Right renal pelvis (tissue), 4 donors: ENCODE data around the gene GOSR1. TPM values are rescaled to one million over a fixed set of nuclear protein-coding genes. Genes with fewer than 3 reads are reported as not detected.
"Not testable (repeated sequence)": the region's sequence is repeated elsewhere in the genome, so short reads cannot be mapped to it uniquely, and the experiment has no call there.

Experiments
- DNase-seq, 4 donors: peaks; one replicate each; pipeline ENCODE4 v3.0.0-alpha.2; 2013; ENCODE audit warnings: low read depth in 4 of 4, low spot score in 3 of 4, missing footprints in 1 of 4
- polyA plus RNA-seq, 4 donors: library from polyadenylated mRNA; unstranded; fragments of 120-200 nt; gene quantifications; one replicate each; pipeline ENCODE4 v1.2.1, GENCODE V29; 2013; ENCODE audit not compliant: insufficient read length in 4 of 4

GOSR1 gene
- polyA plus RNA-seq, 4 donors, result 48.0 to 56.0 (median 54.2) TPM

DNA sequence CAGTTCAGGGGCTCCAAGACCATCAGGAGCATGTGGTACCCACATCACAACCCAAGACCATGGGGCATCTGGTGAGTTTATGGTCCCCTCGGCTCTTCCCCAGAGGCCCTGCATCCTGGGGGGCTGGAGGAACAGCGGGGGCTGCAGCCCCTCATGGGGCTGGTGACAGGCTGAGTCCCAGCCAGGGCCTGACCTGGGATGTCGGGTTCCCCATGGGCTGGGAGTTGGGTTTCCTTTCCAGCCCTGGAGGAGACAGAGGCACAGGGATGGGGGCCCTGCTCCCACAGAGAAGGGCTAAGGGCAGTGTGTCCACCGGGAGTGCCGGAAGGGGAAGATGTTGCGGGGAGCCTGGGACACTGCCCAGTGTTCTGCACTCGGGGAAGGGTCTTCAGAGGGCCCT lies 82.4 kb downstream of the GOSR1 start:
- DNase-seq, result no peak

DNA sequence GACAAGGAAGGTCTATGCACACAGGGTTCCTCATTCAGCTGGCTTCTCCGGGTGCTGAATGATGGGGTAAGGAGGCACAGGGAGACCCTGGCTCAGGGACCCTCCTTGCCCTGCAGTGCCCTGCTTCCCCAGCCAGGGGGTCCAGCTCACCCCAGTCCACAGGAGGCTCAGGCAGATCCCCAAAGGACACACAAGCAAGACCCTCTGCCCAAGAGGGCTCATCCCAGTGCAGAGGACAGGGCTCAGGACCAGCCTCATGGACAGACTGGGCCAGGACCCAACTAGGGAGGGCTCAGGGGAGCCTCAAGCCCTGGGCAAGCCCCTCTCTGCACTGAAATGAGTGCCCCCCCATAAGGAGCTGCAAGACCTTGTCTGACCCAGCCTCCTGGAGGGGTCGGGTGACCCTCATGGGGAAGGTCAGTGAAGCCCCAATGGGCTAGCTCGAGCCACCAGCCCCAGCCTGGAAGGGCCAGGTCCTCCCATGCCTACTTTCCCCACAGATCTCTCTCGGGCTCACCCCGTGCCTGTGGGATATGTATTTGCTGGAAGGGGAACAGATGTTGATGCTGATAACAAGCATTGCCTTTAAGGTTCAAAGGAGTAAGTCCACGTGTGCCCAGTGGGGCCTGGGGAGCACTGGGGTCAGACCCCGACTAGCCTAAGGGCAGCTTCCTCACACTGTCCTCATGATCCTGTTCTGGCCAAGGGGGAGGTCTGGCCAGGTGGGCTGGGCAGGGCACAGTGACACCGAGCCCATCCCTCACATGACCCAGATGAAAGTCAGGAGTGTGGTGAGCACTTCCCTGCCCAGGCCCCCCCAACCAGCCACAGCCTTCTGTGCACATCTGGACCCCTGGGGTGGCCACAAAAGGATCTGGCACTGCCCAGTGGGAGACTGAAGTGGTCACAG lies 83.2 kb downstream of the GOSR1 start:
- not testable (repeated sequence) for DNase-seq

DNA sequence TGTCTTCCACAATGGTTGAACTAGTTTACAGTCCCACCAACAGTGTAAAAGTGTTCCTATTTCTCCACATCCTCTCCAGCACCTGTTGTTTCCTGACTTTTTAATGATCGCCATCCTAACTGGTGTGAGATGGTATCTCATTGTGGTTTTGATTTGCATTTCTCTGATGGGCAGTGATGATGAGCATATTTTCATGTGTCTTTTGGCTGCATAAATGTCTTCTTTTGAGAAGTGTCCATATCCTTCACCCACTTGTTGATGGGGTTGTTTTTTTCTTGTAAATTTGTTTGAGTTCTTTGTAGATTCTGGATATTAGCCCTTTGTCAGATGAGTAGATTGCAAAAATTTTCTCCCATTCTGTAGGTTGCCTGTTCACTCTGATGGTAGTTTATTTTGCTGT lies 84.6 kb downstream of the GOSR1 start:
- DNase-seq, result not testable (repeated sequence)

DNA sequence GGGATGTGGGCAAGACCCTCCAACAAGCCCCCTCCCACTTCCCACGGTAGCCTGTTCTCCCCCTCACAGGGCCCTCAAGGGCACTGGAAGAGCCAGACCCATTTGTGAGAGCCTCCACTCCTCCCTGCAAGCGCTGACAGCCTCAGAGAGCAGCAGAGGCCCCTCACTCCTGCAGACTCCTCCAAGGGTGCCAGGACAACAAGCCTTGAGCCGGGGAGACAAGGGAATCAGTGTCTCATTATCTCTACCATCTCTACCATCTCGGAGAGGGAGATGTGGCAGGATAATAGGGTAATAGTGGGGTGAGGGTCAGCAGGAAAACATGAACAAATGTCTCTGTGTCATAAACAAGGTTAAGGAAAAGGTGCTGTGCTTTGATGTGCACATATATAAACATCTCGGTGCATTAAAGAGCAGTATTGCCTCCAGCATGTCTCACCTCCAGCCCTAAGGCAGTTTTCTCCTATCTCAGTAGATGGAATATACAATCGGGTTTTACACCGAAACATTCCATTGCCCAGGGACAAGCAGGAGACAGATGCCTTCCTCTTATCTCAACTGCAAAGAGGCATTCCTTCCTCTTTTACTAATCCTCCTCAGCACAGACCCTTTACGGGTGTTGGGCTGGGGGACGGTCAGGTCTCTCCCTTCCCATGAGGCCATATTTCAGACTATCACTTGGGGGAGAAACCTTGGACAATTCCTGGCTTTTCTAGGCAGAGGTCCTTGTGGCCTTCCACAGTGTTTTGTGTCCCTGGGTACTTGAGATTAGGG lies 86.1 kb downstream of the GOSR1 start:
- DNase-seq, result not testable (repeated sequence)

DNA sequence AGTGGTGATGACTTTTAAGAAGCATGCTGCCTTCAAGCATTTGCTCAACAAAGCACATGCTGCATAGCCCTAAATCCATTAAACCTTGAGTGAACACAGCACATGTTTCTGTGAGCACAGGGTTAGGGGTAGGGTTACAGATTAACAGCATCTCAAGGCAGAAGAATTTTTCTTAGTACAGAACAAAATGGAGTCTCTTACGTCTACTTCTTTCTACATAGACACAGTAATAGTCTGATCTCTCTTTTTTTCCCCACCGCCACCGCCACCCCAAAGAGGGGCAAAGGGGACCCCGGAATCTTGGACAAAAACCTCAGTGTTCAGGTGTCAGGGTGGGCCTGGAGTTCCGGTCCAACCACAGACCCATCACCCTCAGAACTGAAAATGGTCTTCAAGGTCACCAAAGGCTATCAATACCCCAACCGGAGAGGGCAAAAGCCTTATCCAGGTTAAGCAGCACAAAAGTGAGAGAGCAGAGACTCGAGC lies 86.7 kb downstream of the GOSR1 start:
- DNase-seq, result not testable (repeated sequence)

DNA sequence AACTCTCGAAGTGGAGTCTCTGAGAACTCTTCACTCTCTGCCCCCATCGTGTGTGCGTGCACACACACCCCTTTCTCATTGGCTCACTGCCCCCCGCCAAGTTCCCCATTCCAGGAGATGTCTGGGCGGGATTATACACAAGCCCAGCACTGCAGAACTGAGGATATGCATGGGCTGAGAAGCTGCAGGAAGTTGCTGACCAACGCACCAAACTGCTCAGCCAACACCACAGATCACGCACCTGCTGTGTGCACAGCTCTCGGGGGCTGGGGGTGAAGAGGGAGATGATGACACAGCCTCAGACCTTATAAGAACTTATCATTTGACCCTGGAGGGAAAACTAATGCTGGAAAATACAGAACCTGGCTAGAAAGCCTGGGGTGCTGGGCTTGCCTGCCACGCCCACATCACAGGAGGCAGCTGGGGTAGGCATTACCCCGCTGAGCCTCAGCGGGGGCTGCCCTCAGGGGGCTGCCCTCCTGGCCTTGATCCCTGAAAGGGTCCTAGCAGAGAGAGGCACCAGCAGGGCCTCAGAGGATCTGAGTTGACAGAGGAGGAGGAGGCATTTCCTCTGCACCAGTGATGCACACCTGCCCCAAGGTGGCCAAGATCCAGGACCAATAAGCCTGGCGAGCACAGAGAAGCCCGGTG lies 87.3 kb downstream of the GOSR1 start:
- DNase-seq, result not testable (repeated sequence)

DNA sequence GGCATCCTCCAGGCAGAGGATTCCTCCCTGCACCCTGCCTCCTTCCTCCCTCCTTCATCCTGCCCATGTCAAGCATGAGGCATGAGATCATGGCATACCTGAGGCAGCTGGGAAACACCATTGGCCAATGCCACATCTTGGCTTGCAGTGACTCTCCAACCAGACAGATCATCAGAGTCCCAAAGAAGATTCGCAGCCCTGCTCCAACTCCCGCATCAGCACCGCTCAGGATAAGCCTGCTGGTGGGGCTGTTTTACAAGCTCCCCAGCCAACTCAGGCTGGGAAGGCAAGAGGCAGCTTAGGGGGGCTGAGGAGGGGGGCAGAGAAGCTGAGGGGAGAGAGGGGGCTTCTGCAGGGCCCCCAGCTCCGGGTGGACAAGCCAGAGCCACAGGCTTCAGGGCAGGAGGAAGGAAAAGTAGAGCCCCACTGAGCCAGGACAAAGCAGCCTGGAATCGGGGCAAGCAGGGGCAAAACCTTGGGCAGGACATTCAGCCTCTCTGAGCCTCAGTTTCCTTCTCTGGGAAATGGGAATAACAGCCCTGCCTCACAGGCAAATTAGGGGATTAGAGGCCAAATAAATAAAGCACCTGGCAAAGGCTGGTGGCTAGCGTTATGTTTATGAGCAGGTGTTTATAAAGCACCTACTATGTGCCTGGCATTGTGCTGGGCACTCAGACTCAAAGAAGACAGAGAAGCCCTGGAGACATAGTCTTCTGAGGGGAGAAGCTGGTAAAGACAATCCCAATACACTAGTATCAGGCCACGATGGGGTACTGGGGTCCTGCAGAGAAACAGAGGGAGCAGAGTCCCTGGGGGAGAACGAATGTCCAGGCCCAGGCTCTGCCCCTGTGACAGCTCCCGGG lies 88.1 kb downstream of the GOSR1 start:
- DNase-seq, result no peak

DNA sequence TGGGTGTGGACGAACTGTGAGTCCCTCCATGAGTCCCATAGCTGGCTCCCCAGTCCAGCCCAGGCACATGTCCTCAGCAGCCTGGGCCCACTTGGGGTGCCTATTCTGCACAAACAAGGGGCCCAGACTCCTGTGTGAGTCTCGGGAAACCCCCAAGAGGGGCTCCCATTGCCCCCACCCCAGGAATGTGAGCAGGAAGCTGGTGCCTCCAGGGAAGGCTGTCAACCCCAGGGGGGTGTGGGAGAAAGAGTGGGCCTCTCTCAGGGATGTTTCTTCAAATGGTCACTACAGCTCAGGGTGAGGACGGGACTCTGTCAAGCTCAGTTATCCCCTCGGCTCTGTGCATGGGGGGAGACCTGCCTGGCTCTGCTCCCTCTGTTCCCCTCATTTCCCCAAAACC lies 88.9 kb downstream of the GOSR1 start:
- DNase-seq, result peak in 1 of 4 donors; percentile 3

DNA sequence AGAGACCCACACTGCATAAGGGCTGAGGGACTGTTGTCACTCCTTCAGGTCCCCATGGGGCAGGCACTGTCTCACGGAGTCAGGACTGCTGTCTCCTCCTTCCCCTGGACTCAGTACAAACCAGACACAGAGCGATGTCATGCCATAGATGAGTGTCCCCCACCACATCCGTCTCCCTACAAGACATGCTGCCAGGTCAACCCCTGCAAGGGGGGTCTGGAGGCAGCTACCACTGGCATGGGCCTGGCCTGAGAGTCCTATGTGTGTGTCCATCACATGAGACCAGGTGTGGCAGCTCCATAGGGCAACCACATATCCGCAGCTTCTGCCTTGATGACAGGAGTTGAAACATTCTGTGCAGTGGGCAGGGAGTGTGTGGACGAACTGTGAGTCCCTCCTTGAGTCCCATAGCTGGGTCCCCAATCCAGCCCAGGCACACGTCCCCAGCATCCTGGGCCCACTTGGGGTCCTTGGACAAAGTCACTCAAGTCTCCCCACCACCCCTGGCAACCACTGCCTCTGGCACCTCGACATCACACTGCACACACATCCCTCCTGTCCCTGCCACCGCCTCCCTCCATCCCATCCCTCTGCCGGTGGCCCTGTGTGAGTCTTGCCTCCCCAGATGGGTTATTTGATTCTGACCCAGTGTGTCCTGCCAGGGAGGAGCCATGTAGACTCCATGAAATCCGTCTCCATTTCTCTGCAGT lies 89.5 kb downstream of the GOSR1 start:
- DNase-seq, result not testable (repeated sequence)

DNA sequence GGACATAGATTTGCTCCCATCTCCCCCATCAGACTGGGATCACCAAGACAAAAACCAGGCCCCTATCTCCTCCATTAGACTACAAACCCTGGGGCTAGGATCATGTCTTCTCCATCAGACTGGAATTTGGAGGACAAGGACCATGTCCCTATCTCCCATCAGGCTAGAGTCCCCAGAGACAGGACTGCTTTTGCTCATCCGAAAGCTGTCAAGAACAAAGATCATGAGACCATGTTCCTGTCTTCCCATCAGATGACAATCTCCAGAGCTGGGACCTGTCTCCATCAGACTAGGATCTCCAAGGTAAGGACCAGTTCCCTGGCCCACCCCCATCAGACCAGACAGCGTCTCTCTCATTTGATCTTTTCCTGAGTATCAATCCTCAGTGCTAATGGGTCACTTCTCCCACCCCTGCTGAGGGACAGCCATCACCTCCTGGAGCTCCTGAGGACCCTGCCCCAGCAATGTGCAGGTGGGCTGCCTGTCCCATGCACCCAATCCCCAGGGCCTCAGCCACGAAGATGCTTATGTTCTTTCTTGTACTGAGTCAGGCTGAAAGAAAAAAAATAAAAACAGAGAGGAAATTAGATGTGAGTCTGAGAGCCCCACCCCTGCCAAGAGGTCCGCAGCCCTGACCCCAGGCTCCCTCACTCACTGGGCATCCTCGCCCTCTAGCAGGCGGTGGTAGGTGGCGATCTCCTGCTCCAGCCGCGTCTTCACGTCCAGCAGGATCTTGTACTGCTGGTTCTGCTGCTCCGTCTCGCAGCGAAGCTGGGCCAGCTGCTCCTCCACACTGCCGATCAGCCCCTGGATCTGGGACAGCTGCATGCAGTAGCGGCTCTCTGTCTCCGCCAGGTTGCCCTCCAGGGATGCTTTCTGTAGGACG lies 90.3 kb downstream of the GOSR1 start:
- DNase-seq, result no peak

DNA sequence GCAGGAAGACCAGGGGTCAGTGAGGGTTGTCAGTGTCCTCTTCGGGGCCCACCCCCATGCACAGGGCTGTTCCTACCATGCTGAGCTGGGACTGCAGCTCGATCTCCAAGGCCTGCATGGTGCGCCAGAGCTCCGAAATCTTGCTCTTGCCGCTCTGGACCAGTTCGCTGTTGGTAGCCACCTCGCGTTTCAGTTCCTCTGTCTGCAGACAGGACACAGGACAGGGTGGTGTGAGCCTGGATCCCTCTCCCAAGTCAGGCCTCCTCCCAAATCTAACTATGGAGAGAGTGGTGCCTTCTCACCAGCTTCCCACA lies 90.9 kb downstream of the GOSR1 start:
- no peak for DNase-seq

DNA sequence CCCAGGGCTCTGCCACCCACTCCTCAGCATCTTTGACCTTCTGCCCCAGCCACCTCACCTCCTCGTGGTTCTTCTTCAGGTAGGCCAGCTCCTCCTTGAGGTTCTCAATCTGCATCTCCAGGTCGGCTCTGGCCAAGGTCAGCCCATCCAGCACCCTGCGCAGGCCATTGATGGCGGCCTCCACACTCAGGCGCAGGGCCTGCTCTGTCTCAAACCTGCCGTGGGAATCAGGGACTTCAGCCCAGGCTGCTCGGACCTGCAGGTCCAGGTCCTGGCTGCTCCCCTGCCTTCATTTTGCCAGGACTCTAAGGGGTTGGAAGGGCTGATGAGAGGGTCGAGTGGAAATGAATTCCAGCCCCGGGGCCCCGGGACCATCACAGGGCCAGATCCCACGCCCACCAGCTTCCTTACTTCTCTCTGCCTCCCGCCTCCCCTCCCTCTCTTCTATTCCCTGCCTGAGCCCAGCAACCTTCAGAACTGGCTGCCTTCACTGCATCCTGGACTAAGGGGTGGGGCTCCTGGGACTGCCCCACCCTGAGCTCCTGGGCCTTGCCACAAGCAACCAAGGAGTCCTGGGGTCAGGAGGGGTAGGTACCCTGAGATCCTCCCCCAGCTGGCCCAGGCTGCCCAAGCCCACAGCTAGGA lies 92.4 kb downstream of the GOSR1 start:
- not testable (repeated sequence) for DNase-seq

DNA sequence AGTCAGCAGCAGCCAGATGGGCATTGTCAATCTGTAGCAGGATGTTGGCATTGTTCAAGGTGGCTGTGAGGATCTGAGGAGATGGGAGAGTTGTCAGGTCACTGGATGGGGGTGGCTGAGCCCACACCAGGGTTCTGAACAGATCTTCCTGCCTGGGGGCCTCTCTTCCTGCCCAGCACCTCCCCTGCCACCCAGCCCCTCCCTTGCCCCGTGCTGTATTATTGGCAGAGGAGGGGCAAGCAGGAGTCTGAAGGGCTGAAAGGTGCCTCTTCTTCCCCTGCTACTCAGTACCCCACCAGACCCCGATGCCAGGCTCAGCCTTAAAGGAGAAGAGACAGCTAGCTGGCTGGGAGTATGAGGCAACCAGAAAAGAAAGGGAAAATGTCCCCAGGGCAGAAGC lies 93.0 kb downstream of the GOSR1 start:
- no peak for DNase-seq

DNA sequence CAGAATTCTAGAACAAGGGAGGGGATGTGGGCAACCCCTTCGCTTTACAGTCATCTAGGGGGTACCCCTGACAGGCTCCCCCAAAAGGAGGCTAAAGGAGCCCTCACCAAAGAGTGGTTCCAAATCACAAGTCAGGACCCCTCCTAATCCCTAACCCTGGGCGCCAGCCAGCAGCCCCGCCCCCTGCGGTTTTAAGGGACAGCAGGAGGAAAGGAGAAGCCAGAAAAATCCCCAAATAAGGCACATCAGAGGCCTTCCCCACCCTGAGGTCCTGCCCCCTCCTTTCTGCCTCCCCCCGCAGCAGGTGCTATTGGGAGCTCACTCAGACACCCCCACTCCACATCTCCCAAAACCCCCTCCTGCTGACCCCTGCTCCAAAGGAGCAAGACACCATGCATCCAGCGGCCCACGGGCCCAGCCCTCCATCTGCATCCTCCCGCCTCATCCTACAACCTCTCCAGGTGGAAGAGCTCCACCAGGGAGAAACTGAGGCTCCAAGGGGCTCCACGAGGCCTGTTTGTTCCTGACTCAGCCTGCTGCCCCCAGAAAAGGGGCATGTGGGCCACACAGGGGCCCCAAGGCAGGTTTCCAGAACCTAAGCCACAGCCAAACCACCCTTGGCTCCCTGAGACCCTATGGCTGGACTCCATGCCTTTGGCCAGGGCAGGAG lies 93.5 kb downstream of the GOSR1 start:
- DNase-seq, result no peak

DNA sequence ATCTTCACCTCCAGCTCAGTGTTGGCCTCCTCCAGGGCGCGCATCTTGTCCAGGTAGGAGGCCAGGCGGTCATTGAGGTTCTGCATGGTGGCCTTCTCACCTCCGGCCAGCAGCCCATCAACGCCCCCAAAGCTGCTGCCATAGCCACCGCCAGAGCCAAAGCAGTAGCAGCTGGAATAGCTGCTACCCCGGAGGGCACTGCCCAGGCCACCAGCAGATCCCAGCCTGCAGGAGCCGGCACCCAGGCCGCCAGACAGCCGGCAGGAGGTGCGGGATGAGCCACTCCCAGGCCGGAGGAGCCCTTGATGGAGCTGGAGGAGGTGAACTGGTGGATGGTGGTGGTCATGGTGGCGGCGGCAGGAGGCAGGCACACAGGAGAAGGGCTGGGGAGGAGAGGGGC lies 94.2 kb downstream of the GOSR1 start:
- not testable (repeated sequence) for DNase-seq

DNA sequence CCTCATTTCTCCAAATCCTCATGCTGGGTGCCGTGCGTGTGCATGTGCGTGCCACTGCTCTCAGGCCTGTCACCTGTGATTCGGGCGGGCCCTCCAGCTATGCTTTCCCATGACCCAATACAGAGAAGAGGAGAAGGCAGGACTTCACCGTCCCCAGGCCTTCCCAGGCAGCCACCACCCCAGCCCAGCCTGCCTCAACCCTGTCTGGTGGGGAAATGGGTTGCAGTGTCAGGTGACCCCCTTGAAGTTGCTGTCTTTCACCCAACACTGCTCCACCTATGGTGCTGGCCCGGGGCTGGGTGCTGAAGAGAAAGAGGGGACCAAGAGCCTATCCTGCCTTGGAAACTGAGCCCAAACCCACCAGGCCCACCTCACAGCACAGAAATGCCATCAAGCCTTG lies 94.7 kb downstream of the GOSR1 start:
- no peak for DNase-seq
